T-helper 2 cell (primary cell): ENCODE results near the gene POLE4.

Experiments used
- DNase-seq, 5 experiments: peaks; one replicate each; pipeline versions ENCODE4 v3.0.0 to v3.0.0-alpha.2; 2012 to 2022

POLE4 gene

GRCh38 chr2:74941284-74941683 lies 17.2 kb upstream of the POLE4 start:
- DNase-seq, result no peak

GRCh38 chr2:74942263-74942662 lies 16.2 kb upstream of the POLE4 start:
- no peak for DNase-seq

GRCh38 chr2:74944987-74945787 lies 13.3 kb upstream of the POLE4 start:
- peak in 1 of 5 experiments; percentile 42 for DNase-seq

GRCh38 chr2:74945788-74946331 lies 12.6 kb upstream of the POLE4 start:
- no peak for DNase-seq

- DNase-seq, result no peak
These were observed 10.7 kb upstream of the POLE4 start for GRCh38 chr2:74947703-74948102.

GRCh38 chr2:74948779-74949178 lies 9.7 kb upstream of the POLE4 start:
- DNase-seq, result no peak

- DNase-seq, result no peak
These were observed 7.2 kb upstream of the POLE4 start for GRCh38 chr2:74951211-74951754.

- no peak for DNase-seq
These were observed 5.9 kb upstream of the POLE4 start for GRCh38 chr2:74952575-74952974.

GRCh38 chr2:74953796-74954499 lies 4.5 kb upstream of the POLE4 start:
- DNase-seq, result no peak

- no peak for DNase-seq
These were observed 4.0 kb upstream of the POLE4 start for GRCh38 chr2:74954500-74954874.

- DNase-seq, result no peak
These were observed 563 bp upstream of the POLE4 start for GRCh38 chr2:74957886-74958273.

GRCh38 chr2:74959106-74959751 lies 786 bp downstream of the POLE4 start:
- peak in 3 of 5 experiments; percentile 13 to 57 (median 43) for DNase-seq

- no peak for DNase-seq
These were observed 8.4 kb downstream of the POLE4 start for GRCh38 chr2:74966887-74967286.

- no peak for DNase-seq
These were observed 16.6 kb downstream of the POLE4 start for GRCh38 chr2:74975016-74975415.

- no peak for DNase-seq
These were observed 21.4 kb downstream of the POLE4 start for GRCh38 chr2:74979844-74980243.

- DNase-seq, result no peak
These were observed 24.1 kb downstream of the POLE4 start for GRCh38 chr2:74982577-74982976.

GRCh38 chr2:74983631-74984392 lies 25.4 kb downstream of the POLE4 start:
- DNase-seq, result no peak

GRCh38 chr2:74984947-74985637 lies 26.6 kb downstream of the POLE4 start:
- DNase-seq, result no peak

GRCh38 chr2:74985978-74986609 lies 27.7 kb downstream of the POLE4 start:
- no peak for DNase-seq

GRCh38 chr2:74991977-74992376 lies 33.5 kb downstream of the POLE4 start:
- DNase-seq, result no peak

GRCh38 chr2:74999468-74999867 lies 41.0 kb downstream of the POLE4 start:
- DNase-seq, result no peak
